NCI-H1930 (cell line): ENCODE measurements around the gene TESK2.
"Not testable (repeated sequence)": the region's sequence is repeated elsewhere in the genome, so short reads cannot be mapped to it uniquely, and the experiment has no call there.

ENCODE experiments used
- DNase-seq, 2 experiments: peaks; one replicate each; lab custom pipeline; 2025; lab: John Stamatoyannopoulos, UW

Gene TESK2

GRCh38 chr1:45510036-45510971, 19.3 kb upstream of the TESK2 start:
- DNase-seq, result no peak

GRCh38 chr1:45508295-45509151, 17.6 kb upstream of the TESK2 start:
- no peak for DNase-seq

GRCh38 chr1:45507893-45508292, 16.9 kb upstream of the TESK2 start:
- DNase-seq, result no peak

- no peak for DNase-seq
Observed at GRCh38 chr1:45507195-45507594, 16.2 kb upstream of the TESK2 start.

GRCh38 chr1:45503462-45504360, 12.7 kb upstream of the TESK2 start:
- no peak for DNase-seq

GRCh38 chr1:45501505-45501859, 10.5 kb upstream of the TESK2 start:
- no peak for DNase-seq

- DNase-seq, result no peak
Observed at GRCh38 chr1:45499415-45499769, 8.4 kb upstream of the TESK2 start.

GRCh38 chr1:45498279-45498678, 7.3 kb upstream of the TESK2 start:
- no peak for DNase-seq

GRCh38 chr1:45493116-45493697, 2.2 kb upstream of the TESK2 start:
- peak; percentile 30 to 43 for DNase-seq

GRCh38 chr1:45492691-45493090, 1.7 kb upstream of the TESK2 start:
- no peak for DNase-seq

- DNase-seq, result no peak
Observed at GRCh38 chr1:45491487-45492260, 711 bp upstream of the TESK2 start.

GRCh38 chr1:45490121-45490625, 790 bp downstream of the TESK2 start:
- DNase-seq, result no peak

- not testable (repeated sequence) for DNase-seq
Observed at GRCh38 chr1:45489379-45489778, 1.6 kb downstream of the TESK2 start.

GRCh38 chr1:45488666-45489377, 2.1 kb downstream of the TESK2 start:
- DNase-seq, result no peak

- no peak for DNase-seq
Observed at GRCh38 chr1:45485949-45486348, 5.0 kb downstream of the TESK2 start.

GRCh38 chr1:45479039-45479748, 11.8 kb downstream of the TESK2 start:
- DNase-seq, result no peak

- DNase-seq, result no peak
Observed at GRCh38 chr1:45478121-45478814, 12.7 kb downstream of the TESK2 start.

GRCh38 chr1:45477646-45478045, 13.3 kb downstream of the TESK2 start:
- DNase-seq, result no peak

GRCh38 chr1:45474194-45474593, 16.8 kb downstream of the TESK2 start:
- not testable (repeated sequence) for DNase-seq
